Measurements from ENCODE around the gene RUNX1. TPM values are rescaled to one million over a fixed set of nuclear protein-coding genes. Genes with fewer than 3 reads are reported as not detected.

Gene RUNX1
- total and polyA plus RNA-seq, 7 experiments from 2014 or later, result 27.9 to 154 (median 85.1) TPM

- Mint-ChIP-seq H3K36me3 (peaks cover 4 to 42% (median 41%) of the 10 kb centered on the region in 5 donors), H3K27me3 (peaks cover 0 to 15% (median 0%) of the 10 kb centered on the region in 5 donors), H3K9me3 (peaks cover 0 to 14% (median 0%) of the 10 kb centered on the region in 11 donors), H3K4me3 (no peak overlapping the region), H3K4me1 (peaks cover 17 to 63% (median 52%) of the 10 kb centered on the region in 7 donors), H3K27ac (peak overlapping the region in 1 of 9 donors; percentile 48)
- no peak overlapping the region for H3K4me3 ChIP-seq (ENCODE audit: low read length)
- POLR2A ChIA-PET, result interaction anchor here (1.0 to 1.3 kb wide), 2 partner anchors 8 to 10 kb away, joined by 3 to 6 read pairs; no protein-coding TSS in a partner anchor
- H3K36me3 ChIP-seq (ENCODE audit: control insufficient read depth in 2 of 3, insufficient read depth in 3 of 3, low read length in 3 of 3), result peaks cover 0 to 14% (median 0%) of the 10 kb centered on the region in 3 experiments
- CTCF ChIA-PET, result interaction anchor here (0.9 to 3.0 kb wide), 2 partner anchors 9 to 85 kb away, joined by 3 to 12 read pairs; no protein-coding TSS in a partner anchor
- intact Hi-C loops (cut with micrococcal nuclease), result no loop called here
- DNase-seq, result no peak
- peaks cover 0 to 6% (median 0%) of the 10 kb centered on the region in 3 experiments for H3K9me3 ChIP-seq (ENCODE audit: control insufficient read depth in 2 of 3, low read length in 3 of 3)
- H3K4me1 ChIP-seq (ENCODE audit: control insufficient read depth in 2 of 2, insufficient read depth in 2 of 2, low read length in 2 of 2), result peaks cover 0 to 7% of the 10 kb centered on the region in 2 donors
- ATAC-seq, result no peak
- H3K27me3 ChIP-seq (ENCODE audit: control insufficient read depth in 2 of 2, insufficient read depth in 2 of 2, low read length in 2 of 2), result no peaks in the 10 kb centered on the region
- H3K27ac ChIP-seq (ENCODE audit: low read depth, low read length), result no peak overlapping the region
Observed at GRCh38 chr21:34897828-34898227, 151.3 kb downstream of the RUNX1 start.

- H3K36me3 ChIP-seq (ENCODE audit: control insufficient read depth in 2 of 3, insufficient read depth in 3 of 3, low read length in 3 of 3), result peaks cover 0 to 14% (median 0%) of the 10 kb centered on the region in 3 experiments
- CTCF ChIA-PET, result interaction anchor here (0.7 to 2.9 kb wide), 3 partner anchors 41 to 506 kb away, joined by 3 to 10 read pairs (median 3); no protein-coding TSS in a partner anchor
- Mint-ChIP-seq H3K9me3 (peaks cover 0 to 14% (median 0%) of the 10 kb centered on the region in 11 donors), H3K4me3 (peak overlapping the region in 4 of 10 donors; percentile 1 to 49 (median 29)), H3K36me3 (peaks cover 4 to 36% (median 31%) of the 10 kb centered on the region in 5 donors), H3K4me1 (peaks cover 26 to 72% (median 62%) of the 10 kb centered on the region in 7 donors), H3K27ac (peak overlapping the region in 8 of 9 donors; percentile 48 to 86 (median 78)), H3K27me3 (peaks cover 0 to 24% (median 0%) of the 10 kb centered on the region in 5 donors)
- H3K27ac ChIP-seq (ENCODE audit: low read depth, low read length), result no peak overlapping the region
- no peaks in the 10 kb centered on the region for H3K27me3 ChIP-seq (ENCODE audit: control insufficient read depth in 2 of 2, insufficient read depth in 2 of 2, low read length in 2 of 2)
- ATAC-seq, result no peak
- intact Hi-C loops (cut with micrococcal nuclease), result loop anchor here in 1 of 2 donors (5.0 kb wide), 1 partner anchor 208 kb away; no protein-coding TSS in a partner anchor
- H3K4me1 ChIP-seq (ENCODE audit: control insufficient read depth in 2 of 2, insufficient read depth in 2 of 2, low read length in 2 of 2), result peaks cover 8 to 24% of the 10 kb centered on the region in 2 donors
- H3K9me3 ChIP-seq (ENCODE audit: control insufficient read depth in 2 of 3, low read length in 3 of 3), result peaks cover 0 to 6% (median 0%) of the 10 kb centered on the region in 3 experiments
- H3K4me3 ChIP-seq (ENCODE audit: low read length), result no peak overlapping the region
- POLR2A ChIA-PET, result interaction anchor here (0.6 to 1.6 kb wide), 6 partner anchors 12 to 154 kb away, joined by 3 to 4 read pairs (median 3); no protein-coding TSS in a partner anchor
- no peak for DNase-seq
Observed at GRCh38 chr21:34894401-34894800, 154.7 kb downstream of the RUNX1 start.

DNA sequence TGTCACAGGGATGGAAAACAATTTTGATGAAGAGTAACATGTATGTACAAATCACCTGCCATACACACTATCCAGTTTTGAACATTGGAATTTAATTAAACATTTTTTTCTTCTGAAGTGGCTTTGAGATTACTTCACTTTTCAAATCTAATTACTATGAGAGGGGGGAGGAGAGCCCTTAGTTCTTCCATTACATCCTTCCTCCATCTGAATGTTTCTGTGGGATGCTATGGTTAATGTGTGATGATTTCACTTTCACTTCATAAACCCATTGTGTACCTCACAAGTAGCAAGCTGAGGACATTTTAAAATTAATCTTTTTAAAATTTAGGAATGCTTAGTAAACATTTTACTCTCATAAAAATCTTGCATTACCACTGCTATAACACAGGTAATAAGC is 156.9 kb downstream of the RUNX1 start:
- H3K4me3 ChIP-seq (ENCODE audit: low read length), result no peak overlapping the region
- CTCF ChIA-PET, result interaction anchor here (0.9 to 8.7 kb wide), 6 partner anchors 42 to 509 kb away, joined by 3 to 71 read pairs (median 4); partner anchors contain the start of gene RUNX1
- Mint-ChIP-seq H3K4me3 (peak overlapping the region in 9 of 10 donors; percentile 14 to 89 (median 64)), H3K27me3 (peaks cover 0 to 29% (median 0%) of the 10 kb centered on the region in 5 donors), H3K4me1 (peaks cover 33 to 74% (median 70%) of the 10 kb centered on the region in 7 donors), H3K9me3 (peaks cover 0 to 7% (median 0%) of the 10 kb centered on the region in 11 donors), H3K27ac (peak overlapping the region in 8 of 9 donors; percentile 18 to 90 (median 50)), H3K36me3 (peaks cover 0 to 22% (median 12%) of the 10 kb centered on the region in 5 donors)
- no peaks in the 10 kb centered on the region for H3K36me3 ChIP-seq (ENCODE audit: control insufficient read depth in 2 of 3, insufficient read depth in 3 of 3, low read length in 3 of 3)
- ATAC-seq, result no peak
- H3K4me1 ChIP-seq (ENCODE audit: control insufficient read depth in 2 of 2, insufficient read depth in 2 of 2, low read length in 2 of 2), result peaks cover 13 to 27% of the 10 kb centered on the region in 2 donors
- H3K27ac ChIP-seq (ENCODE audit: low read depth, low read length), result peak overlapping the region; percentile 59
- POLR2A ChIA-PET, result interaction anchor here (0.5 to 2.1 kb wide), 10 partner anchors 8 to 155 kb away, joined by 3 to 7 read pairs (median 3); no protein-coding TSS in a partner anchor
- intact Hi-C loops (cut with micrococcal nuclease), result loop anchor here in 1 of 2 donors (1.0 to 5.0 kb wide), 4 partner anchors 15 to 313 kb away; no protein-coding TSS in a partner anchor
- no peaks in the 10 kb centered on the region for H3K9me3 ChIP-seq (ENCODE audit: control insufficient read depth in 2 of 3, low read length in 3 of 3)
- DNase-seq, result peak in 3 of 9 donors; percentile 12 to 50 (median 23)
- H3K27me3 ChIP-seq (ENCODE audit: control insufficient read depth in 2 of 2, insufficient read depth in 2 of 2, low read length in 2 of 2), result no peaks in the 10 kb centered on the region

- Histone ChIP-seq H3K4me1 (ENCODE audit: control insufficient read depth in 2 of 2, insufficient read depth in 2 of 2, low read length in 2 of 2) (peaks cover 13 to 27% of the 10 kb centered on the region in 2 donors), H3K4me3 (ENCODE audit: low read length) (no peak overlapping the region), H3K27me3 (ENCODE audit: control insufficient read depth in 2 of 2, insufficient read depth in 2 of 2, low read length in 2 of 2) (no peaks in the 10 kb centered on the region), H3K36me3 (ENCODE audit: control insufficient read depth in 2 of 3, insufficient read depth in 3 of 3, low read length in 3 of 3) (no peaks in the 10 kb centered on the region), H3K9me3 (ENCODE audit: control insufficient read depth in 2 of 3, low read length in 3 of 3) (no peaks in the 10 kb centered on the region), H3K27ac (ENCODE audit: low read depth, low read length) (peak overlapping the region; percentile 59)
- Mint-ChIP-seq H3K27ac (peak overlapping the region in 8 of 9 donors; percentile 38 to 90 (median 58)), H3K27me3 (peaks cover 0 to 29% (median 0%) of the 10 kb centered on the region in 5 donors), H3K4me1 (peaks cover 33 to 71% (median 65%) of the 10 kb centered on the region in 7 donors), H3K4me3 (peak overlapping the region; percentile 23 to 100 (median 68)), H3K36me3 (peaks cover 0 to 17% (median 5%) of the 10 kb centered on the region in 5 donors), H3K9me3 (peaks cover 0 to 4% (median 0%) of the 10 kb centered on the region in 11 donors)
- intact Hi-C loops (cut with micrococcal nuclease), result loop anchor here in 1 of 2 donors (5.0 kb wide), 1 partner anchor 211 kb away; no protein-coding TSS in a partner anchor
- DNase-seq (no peak), ATAC-seq (no peak)
- CTCF ChIA-PET, result interaction anchor here (0.5 to 8.7 kb wide), 6 partner anchors 10 to 509 kb away, joined by 3 to 71 read pairs (median 4); partner anchors contain the start of gene RUNX1
- POLR2A ChIA-PET, result interaction anchor here (0.7 to 4.3 kb wide), 5 partner anchors 9 to 509 kb away, joined by 3 to 33 read pairs (median 3); no protein-coding TSS in a partner anchor
Observed at GRCh38 chr21:34891613-34891943, 157.5 kb downstream of the RUNX1 start.

- Histone ChIP-seq H3K36me3 (ENCODE audit: control insufficient read depth in 2 of 3, insufficient read depth in 3 of 3, low read length in 3 of 3) (no peaks in the 10 kb centered on the region), H3K27ac (ENCODE audit: low read depth, low read length) (peak overlapping the region; percentile 86), H3K4me1 (ENCODE audit: control insufficient read depth in 2 of 2, insufficient read depth in 2 of 2, low read length in 2 of 2) (peaks cover 13 to 27% of the 10 kb centered on the region in 2 donors), H3K9me3 (ENCODE audit: control insufficient read depth in 2 of 3, low read length in 3 of 3) (no peaks in the 10 kb centered on the region), H3K27me3 (ENCODE audit: control insufficient read depth in 2 of 2, insufficient read depth in 2 of 2, low read length in 2 of 2) (no peaks in the 10 kb centered on the region), H3K4me3 (ENCODE audit: low read length) (no peak overlapping the region)
- peaks cover 0 to 3% (median 0%) of the 10 kb centered on the region in 11 donors for H3K9me3 Mint-ChIP-seq
- H3K27ac Mint-ChIP-seq, result peak overlapping the region in 8 of 9 donors; percentile 33 to 90 (median 61)
- intact Hi-C loops (cut with micrococcal nuclease), result loop anchor here in 1 of 2 donors (1.0 to 5.0 kb wide), 3 partner anchors 96 to 509 kb away; no protein-coding TSS in a partner anchor
- peak overlapping the region; percentile 47 to 100 (median 67) for H3K4me3 Mint-ChIP-seq
- CTCF ChIA-PET, result interaction anchor here (0.5 to 8.7 kb wide), 12 partner anchors 8 to 510 kb away, joined by 3 to 71 read pairs (median 4); partner anchors contain the start of gene RUNX1
- peaks cover 0 to 15% (median under 1%) of the 10 kb centered on the region in 5 donors for H3K36me3 Mint-ChIP-seq
- H3K4me1 Mint-ChIP-seq, result peaks cover 33 to 71% (median 65%) of the 10 kb centered on the region in 7 donors
- DNase-seq (peak in 8 of 9 donors; percentile 13 to 31 (median 29)), ATAC-seq (no peak)
- H3K27me3 Mint-ChIP-seq, result peaks cover 0 to 27% (median 0%) of the 10 kb centered on the region in 5 donors
- POLR2A ChIA-PET, result interaction anchor here (0.7 to 4.3 kb wide), 7 partner anchors 9 to 509 kb away, joined by 3 to 51 read pairs (median 7); no protein-coding TSS in a partner anchor
Observed at GRCh38 chr21:34890724-34891612, 158.1 kb downstream of the RUNX1 start.

All from naive thymus-derived CD4-positive, alpha-beta T cell (primary cell).